Esophagus mucosa (tissue), 1 donor: ENCODE measurements around the gene KIAA0040. TPM values are rescaled to one million over a fixed set of nuclear protein-coding genes. Genes with fewer than 3 reads are reported as not detected.

ENCODE experiments used
- ATAC-seq: fragments of 200-7000 bp; cut with Tn5 transposase; one replicate; pipeline ENCODE4 v1.9.1; 2020
- total RNA-seq: library from RNA; stranded (reverse); gene quantifications from one replicate; pipeline ENCODE4 v1.2.4, GENCODE V29; 2023
- donor health status: DM: yes; HTN: yes; CAD: no.

The KIAA0040 gene
- total RNA-seq, 1 donor from 2014 or later: 6.3 TPM

DNA sequence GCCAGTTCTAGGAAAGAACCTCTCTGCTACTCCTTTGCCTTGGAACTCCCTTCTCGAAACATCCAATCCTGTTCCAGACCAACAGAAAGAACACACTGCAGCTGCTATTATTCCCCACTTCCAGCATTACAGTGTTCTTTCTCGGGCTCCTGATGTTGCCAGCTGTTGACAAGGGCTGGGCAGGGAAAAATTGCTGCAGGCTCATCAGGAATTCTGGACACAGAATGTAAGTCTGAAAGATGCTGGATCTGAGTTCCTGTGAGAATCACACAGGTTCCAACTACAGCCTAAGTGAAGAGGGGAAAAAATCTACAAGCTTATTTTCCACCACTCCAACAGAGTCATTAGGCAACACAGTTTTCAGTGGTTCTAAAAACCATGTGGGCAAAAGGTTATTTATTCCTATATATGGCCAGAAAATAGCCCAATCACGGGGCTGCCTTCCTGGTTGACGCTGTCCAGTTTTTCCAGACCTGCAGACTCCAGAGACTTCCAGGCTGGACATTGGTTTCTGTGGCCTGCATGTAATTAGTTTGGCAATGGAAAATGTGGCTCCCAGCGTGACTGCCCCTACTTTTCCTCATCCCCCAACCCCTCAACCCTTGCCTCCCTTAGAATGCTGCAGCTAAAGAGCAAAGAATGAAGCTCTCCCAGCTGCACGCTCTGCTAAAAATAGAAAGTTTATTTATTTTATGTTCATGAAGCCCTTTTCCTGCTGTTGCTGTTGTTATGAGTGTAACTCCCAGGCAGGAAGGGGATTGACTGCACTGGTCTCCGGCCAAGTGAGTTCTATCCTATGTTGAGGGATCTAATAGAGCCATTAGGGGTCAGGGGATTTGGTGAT is 8.3 kb upstream of the KIAA0040 start:
- no peak for ATAC-seq

DNA sequence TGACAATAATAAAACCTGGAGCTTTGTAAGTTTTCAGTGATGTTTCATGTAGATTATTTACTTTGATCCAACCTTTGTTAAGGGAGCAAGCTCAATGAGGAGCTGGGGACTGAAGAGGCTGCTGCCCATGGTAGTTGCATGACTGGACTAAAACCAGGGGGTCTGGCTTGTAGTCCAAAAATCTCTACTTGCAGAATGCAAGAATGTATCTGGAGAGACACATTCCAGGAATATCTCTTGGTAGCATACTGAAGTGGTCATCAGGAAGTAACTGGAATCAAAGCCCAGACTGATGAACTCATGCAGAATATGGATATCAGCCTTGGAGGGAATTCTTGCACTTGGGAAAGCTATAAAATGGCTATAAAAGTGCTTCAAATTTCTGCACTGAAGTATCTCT is 5.8 kb upstream of the KIAA0040 start:
- ATAC-seq: no peak

GRCh38 chr1:175197531-175197930 is 5.0 kb upstream of the KIAA0040 start:
- peak; percentile 82 for ATAC-seq

GRCh38 chr1:175195798-175196197 is 3.2 kb upstream of the KIAA0040 start:
- ATAC-seq: peak; percentile 36

DNA sequence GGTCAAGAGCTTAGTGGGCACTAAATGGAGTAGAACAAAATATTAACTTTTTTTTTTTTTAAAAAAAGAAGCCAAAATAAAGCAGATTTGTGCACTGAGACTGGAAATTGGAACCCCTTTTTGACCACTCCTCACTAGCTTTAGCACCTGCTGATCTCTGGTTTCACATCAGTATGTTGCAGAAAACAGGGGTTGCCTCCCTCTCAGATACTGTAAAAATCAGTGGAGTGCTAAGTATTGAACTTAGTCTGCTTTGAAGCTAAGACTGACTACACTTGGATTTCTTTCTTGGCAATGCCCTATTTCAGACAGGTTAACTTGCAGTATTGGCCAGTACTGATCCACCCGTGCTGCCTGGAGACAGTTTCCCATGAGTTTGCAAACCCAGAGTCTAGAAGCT is 2.7 kb upstream of the KIAA0040 start:
- ATAC-seq: no peak

- ATAC-seq: no peak
Measured at GRCh38 chr1:175193527-175193910, 943 bp upstream of the KIAA0040 start.

- ATAC-seq: peak; percentile 20
Measured at GRCh38 chr1:175192111-175192629, 406 bp downstream of the KIAA0040 start.

GRCh38 chr1:175191659-175192058 is 917 bp downstream of the KIAA0040 start:
- peak; percentile 36 for ATAC-seq

DNA sequence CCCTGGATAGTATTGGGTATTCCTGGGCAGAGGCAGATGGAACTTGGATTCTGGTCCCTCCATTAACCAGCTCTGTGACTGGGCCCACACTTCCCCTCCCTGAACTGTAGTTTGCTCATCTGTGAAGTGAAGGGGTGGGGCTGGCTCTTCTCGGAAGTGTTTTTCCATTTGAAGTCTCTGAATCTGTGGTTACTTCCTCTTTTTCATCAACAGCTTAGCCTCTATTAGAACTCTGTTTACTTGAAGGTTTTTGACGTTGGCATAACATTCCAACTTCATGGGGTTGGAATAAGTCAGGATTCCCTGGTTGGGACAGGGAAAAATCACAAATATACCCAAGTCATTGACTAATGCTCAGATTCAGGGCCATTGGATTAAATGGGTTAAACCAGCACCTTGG is 3.6 kb downstream of the KIAA0040 start:
- no peak for ATAC-seq

GRCh38 chr1:175186433-175187160 is 6.0 kb downstream of the KIAA0040 start:
- ATAC-seq: no peak

- ATAC-seq: no peak
Measured at GRCh38 chr1:175185903-175186302, 6.7 kb downstream of the KIAA0040 start.

GRCh38 chr1:175183586-175183985 is 9.0 kb downstream of the KIAA0040 start:
- no peak for ATAC-seq

DNA sequence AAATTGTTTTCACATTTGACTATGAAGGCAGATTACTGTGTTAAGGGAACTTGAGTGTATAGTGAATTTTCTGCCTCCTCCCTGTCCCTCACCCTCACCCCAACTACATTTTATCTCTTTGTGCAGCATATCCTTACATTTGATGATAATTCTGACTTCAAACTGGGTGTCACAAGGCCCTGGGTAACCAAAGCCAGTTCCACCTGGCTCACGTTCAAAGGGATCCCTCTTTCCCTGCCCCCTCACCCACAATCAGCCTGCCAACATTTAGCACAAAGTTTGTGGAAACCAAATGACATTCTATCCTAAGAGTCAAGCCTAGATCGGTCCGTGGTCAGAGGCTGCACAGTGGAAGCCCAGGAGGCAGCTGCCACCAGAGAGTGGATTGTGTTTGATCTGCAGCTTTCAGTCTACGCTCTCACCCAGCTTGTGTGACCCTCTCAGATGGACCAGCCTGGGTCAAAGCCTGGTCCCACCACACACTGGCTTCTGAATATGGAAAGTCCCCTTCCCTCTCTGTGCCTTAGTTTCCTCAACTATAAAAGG is 10.3 kb downstream of the KIAA0040 start:
- no peak for ATAC-seq

DNA sequence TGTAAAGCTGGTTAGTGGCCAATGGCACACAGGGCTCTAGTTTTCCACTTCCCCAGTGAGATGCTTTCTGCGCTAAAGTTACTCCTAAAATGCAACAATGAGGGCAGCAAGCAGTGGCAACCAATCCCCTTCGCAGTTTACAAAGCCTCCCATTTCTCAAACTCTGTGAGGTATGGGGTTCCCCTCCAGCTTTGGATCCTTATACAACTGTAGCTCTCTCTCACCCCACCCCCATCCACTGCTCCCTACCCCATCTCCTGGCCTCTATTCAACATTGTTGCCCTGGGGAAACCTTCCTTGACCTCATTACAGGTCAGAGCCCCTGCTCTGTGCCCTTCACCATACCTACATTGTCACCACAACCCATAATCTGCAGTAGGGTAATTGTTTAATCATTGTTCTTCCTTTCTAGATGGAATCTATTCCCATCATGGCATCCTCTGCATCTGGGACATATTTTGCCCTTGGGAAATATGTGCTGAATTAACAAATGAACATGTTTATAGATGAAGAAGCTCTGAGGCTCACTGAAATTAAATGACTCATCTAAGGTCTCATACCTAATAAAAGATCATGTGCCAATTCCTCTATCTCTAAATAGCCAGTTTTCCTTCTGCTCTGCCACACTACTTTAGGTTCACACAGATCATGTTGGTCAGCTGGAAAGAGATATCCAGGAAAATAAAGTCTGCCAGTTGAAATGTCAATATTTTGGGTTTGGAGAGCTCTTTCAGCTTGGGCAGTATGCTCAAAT is 12.6 kb downstream of the KIAA0040 start:
- no peak for ATAC-seq

DNA sequence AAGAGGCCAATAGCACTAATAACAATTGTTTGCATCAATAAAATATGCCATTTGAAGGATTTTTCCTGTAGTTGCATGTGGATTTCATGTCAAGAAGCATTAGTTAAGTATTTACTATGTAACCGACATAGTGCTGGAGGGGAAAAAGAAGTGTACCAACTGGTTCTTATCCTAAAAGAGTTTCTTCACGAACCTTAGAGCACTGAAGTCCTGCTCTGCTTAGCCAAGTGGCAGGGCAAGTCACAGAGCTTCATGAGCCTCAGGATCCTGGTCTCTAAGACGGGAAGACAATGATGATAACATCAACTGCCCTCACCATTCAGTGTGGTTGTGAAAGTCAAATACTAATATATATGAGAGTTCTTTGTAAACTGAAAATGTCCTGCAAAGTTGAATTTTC is 14.1 kb downstream of the KIAA0040 start:
- no peak for ATAC-seq

DNA sequence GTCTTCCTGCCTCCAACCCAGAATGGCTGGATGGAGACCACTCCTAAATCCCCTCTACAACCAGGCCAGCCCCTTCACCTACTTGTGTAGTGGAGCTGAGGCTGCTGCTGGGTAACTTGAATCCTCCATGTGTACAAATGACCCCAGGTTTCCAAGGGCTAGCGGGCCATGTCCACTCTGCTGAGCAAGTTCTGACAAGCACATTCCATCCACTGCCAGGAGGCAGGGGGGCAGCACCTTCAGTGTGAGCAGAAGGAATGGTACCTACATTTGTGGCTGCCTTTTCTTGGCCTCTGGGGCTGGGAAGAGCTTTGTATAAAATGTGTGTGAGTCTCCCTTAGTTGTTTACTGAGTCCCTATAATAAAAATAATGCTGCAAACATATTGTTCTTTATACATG is 14.5 kb downstream of the KIAA0040 start:
- ATAC-seq: no peak

DNA sequence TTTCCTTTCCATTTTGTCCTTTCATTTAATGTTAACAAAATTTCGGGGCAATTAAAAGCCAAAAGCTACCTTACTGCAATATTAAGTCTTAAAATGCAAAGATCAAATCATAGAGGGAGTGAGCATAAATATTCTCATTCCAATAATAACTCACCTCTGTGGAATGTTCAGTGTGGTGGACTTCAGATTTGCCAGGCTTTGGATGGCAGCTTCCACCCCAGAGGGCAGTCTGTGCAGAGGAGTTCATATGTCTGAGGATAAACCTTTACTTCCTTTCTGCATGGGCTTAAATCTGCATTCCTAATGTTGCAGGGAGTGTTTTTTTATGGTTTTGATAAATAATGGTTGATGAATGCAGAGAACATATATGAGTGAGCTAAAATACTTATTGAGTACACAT is 16.3 kb downstream of the KIAA0040 start:
- no peak for ATAC-seq

DNA sequence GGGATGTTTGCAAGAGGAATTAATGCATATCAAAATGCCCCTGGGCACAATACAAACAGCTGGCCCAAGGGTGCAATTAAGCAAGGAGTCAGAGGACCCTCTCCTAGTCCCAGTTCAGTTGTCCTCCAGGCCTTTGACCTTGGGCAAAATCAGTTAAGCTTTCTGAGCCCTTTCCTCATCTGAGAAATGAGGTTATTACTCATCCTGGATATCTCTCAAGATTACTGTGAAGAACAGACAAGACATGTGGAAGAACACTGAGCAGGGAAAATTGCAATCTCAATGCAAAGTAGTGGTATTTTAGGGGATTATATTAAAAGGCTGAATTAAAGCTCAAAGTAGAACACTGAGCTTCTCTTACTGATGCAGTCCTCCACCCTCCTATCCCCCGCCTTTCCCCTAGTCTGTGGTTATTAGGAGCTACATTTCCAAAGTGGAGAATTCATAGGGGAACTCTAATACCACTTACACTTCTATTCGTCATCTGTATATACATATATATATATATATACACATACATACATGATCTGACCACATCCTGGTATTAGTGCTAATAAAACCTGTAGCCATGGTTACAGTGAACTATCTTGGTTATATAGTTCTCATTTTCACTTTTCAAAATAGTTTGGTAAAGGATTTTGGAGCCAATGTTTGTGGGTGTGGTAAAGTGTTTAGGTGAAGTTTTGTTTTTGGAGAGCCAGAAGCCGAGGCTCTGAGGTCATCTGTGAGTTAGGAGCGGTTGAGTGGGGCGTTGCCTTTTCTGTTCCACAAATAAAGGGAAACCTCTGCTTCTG is 18.1 kb downstream of the KIAA0040 start:
- no peak for ATAC-seq

- ATAC-seq: no peak
Measured at GRCh38 chr1:175173531-175173930, 19.0 kb downstream of the KIAA0040 start.

- no peak for ATAC-seq
Measured at GRCh38 chr1:175172503-175172902, 20.1 kb downstream of the KIAA0040 start.

- no peak for ATAC-seq
Measured at GRCh38 chr1:175171036-175171913, 21.3 kb downstream of the KIAA0040 start.
